Measurements from ENCODE around the gene ADGRV1. TPM values are rescaled to one million over a fixed set of nuclear protein-coding genes. Genes with fewer than 3 reads are reported as not detected.

ADGRV1 gene
- total and polyA plus RNA-seq, 4 donors = 0.36 to 0.64 (median 0.50) TPM

- intact Hi-C loops (cut with DNase I) = loop anchor here in 1 of 2 donors (5.0 kb wide), 2 partner anchors 43 to 127 kb away; no protein-coding TSS in a partner anchor
- H3K27ac ChIP-seq (ENCODE audit: low read depth in 1 of 2, low read length in 2 of 2) = peak overlapping the region in 1 of 2 donors; percentile 95
- WGBS, 2 donors = 55 to 69% methylated on average over 3 of the region's 3 CpGs
These were observed 596.7 kb downstream of the ADGRV1 start for GRCh38 chr5:91155274-91155673.

GRCh38 chr5:91156242-91156641 lies 597.6 kb downstream of the ADGRV1 start:
- WGBS, 2 donors = 62 to 66% methylated on average over 1 of the region's 1 CpG
- Histone ChIP-seq H3K4me3 (ENCODE audit: low read length in 2 of 2) (no peak overlapping the region), H3K27me3 (ENCODE audit: control insufficient read depth in 1 of 2, insufficient read depth in 2 of 2, low read length in 1 of 2) (no peaks in the 10 kb centered on the region), H3K27ac (ENCODE audit: low read depth in 1 of 2, low read length in 2 of 2) (no peak overlapping the region), H3K9me3 (ENCODE audit: control insufficient read depth, low read length) (no peaks in the 10 kb centered on the region), H3K4me1 (ENCODE audit: control insufficient read depth in 1 of 2, insufficient read depth in 2 of 2, low read length in 2 of 2) (no peaks in the 10 kb centered on the region), H3K36me3 (ENCODE audit: control insufficient read depth in 1 of 2, insufficient read depth in 2 of 2, low read length in 1 of 2) (no peaks in the 10 kb centered on the region)
- intact Hi-C loops (cut with DNase I) = loop anchor here in 1 of 2 donors (5.0 kb wide), 2 partner anchors 44 to 126 kb away; no protein-coding TSS in a partner anchor
- DNase-seq = no peak
- no peak for ATAC-seq (ENCODE audit: low FRiP score)

More at GRCh38 chr5:91155274-91155673, 596.7 kb downstream of the ADGRV1 start:
- H3K4me3 ChIP-seq (ENCODE audit: low read length in 2 of 2) = no peak overlapping the region
- no peaks in the 10 kb centered on the region for H3K4me1 ChIP-seq (ENCODE audit: control insufficient read depth in 1 of 2, insufficient read depth in 2 of 2, low read length in 2 of 2)
- no peaks in the 10 kb centered on the region for H3K36me3 ChIP-seq (ENCODE audit: control insufficient read depth in 1 of 2, insufficient read depth in 2 of 2, low read length in 1 of 2)
- H3K27me3 ChIP-seq (ENCODE audit: control insufficient read depth in 1 of 2, insufficient read depth in 2 of 2, low read length in 1 of 2) = no peaks in the 10 kb centered on the region
- DNase-seq = no peak
- no peak for ATAC-seq (ENCODE audit: low FRiP score)
- H3K9me3 ChIP-seq (ENCODE audit: control insufficient read depth, low read length) = no peaks in the 10 kb centered on the region

GRCh38 chr5:91158011-91158410 lies 599.4 kb downstream of the ADGRV1 start:
- H3K36me3 ChIP-seq (ENCODE audit: control insufficient read depth in 1 of 2, insufficient read depth in 2 of 2, low read length in 1 of 2) = no peaks in the 10 kb centered on the region
- intact Hi-C loops (cut with DNase I) = loop anchor here in 1 of 2 donors (5.0 kb wide), 2 partner anchors 46 to 124 kb away; no protein-coding TSS in a partner anchor
- no peaks in the 10 kb centered on the region for H3K9me3 ChIP-seq (ENCODE audit: control insufficient read depth, low read length)
- no peak overlapping the region for H3K27ac ChIP-seq (ENCODE audit: low read depth in 1 of 2, low read length in 2 of 2)
- H3K4me3 ChIP-seq (ENCODE audit: low read length in 2 of 2) = no peak overlapping the region
- H3K4me1 ChIP-seq (ENCODE audit: control insufficient read depth in 1 of 2, insufficient read depth in 2 of 2, low read length in 2 of 2) = peaks cover 0 to 4% of the 10 kb centered on the region in 2 donors
- WGBS, 2 donors = 97 to 100% methylated on average over 1 of the region's 1 CpG
- ATAC-seq (ENCODE audit: low FRiP score) (no peak), DNase-seq (no peak)
- H3K27me3 ChIP-seq (ENCODE audit: control insufficient read depth in 1 of 2, insufficient read depth in 2 of 2, low read length in 1 of 2) = no peaks in the 10 kb centered on the region

GRCh38 chr5:91159647-91160046 lies 601.0 kb downstream of the ADGRV1 start:
- H3K9me3 ChIP-seq (ENCODE audit: control insufficient read depth, low read length) = no peaks in the 10 kb centered on the region
- WGBS, 2 donors = 93 to 95% methylated on average over 1 of the region's 1 CpG
- H3K4me3 ChIP-seq (ENCODE audit: low read length in 2 of 2) = no peak overlapping the region
- ATAC-seq (ENCODE audit: low FRiP score) (no peak), DNase-seq (no peak)
- intact Hi-C loops (cut with DNase I) = loop anchor here in 1 of 2 donors (5.0 kb wide), 2 partner anchors 47 to 123 kb away; no protein-coding TSS in a partner anchor
- H3K27me3 ChIP-seq (ENCODE audit: control insufficient read depth in 1 of 2, insufficient read depth in 2 of 2, low read length in 1 of 2) = no peaks in the 10 kb centered on the region
- H3K27ac ChIP-seq (ENCODE audit: low read depth in 1 of 2, low read length in 2 of 2) = no peak overlapping the region
- peaks cover 3 to 8% of the 10 kb centered on the region in 2 donors for H3K4me1 ChIP-seq (ENCODE audit: control insufficient read depth in 1 of 2, insufficient read depth in 2 of 2, low read length in 2 of 2)
- H3K36me3 ChIP-seq (ENCODE audit: control insufficient read depth in 1 of 2, insufficient read depth in 2 of 2, low read length in 1 of 2) = no peaks in the 10 kb centered on the region

- peaks cover 3 to 8% of the 10 kb centered on the region in 2 donors for H3K4me1 ChIP-seq (ENCODE audit: control insufficient read depth in 1 of 2, insufficient read depth in 2 of 2, low read length in 2 of 2)
- H3K36me3 ChIP-seq (ENCODE audit: control insufficient read depth in 1 of 2, insufficient read depth in 2 of 2, low read length in 1 of 2) = no peaks in the 10 kb centered on the region
- no peak overlapping the region for H3K27ac ChIP-seq (ENCODE audit: low read depth in 1 of 2, low read length in 2 of 2)
- no peaks in the 10 kb centered on the region for H3K27me3 ChIP-seq (ENCODE audit: control insufficient read depth in 1 of 2, insufficient read depth in 2 of 2, low read length in 1 of 2)
- no peak overlapping the region for H3K4me3 ChIP-seq (ENCODE audit: low read length in 2 of 2)
- no peak for DNase-seq
- WGBS, 2 donors = 96 to 97% methylated on average over 5 of the region's 5 CpGs
- ATAC-seq (ENCODE audit: low FRiP score) = no peak
- H3K9me3 ChIP-seq (ENCODE audit: control insufficient read depth, low read length) = no peaks in the 10 kb centered on the region
- intact Hi-C loops (cut with DNase I) = no loop called here
These were observed 602.2 kb downstream of the ADGRV1 start for GRCh38 chr5:91160714-91161285.

- Histone ChIP-seq H3K36me3 (ENCODE audit: control insufficient read depth in 1 of 2, insufficient read depth in 2 of 2, low read length in 1 of 2) (no peaks in the 10 kb centered on the region), H3K4me3 (ENCODE audit: low read length in 2 of 2) (no peak overlapping the region), H3K27ac (ENCODE audit: low read depth in 1 of 2, low read length in 2 of 2) (peak overlapping the region in 1 of 2 donors; percentile 8), H3K9me3 (ENCODE audit: control insufficient read depth, low read length) (no peaks in the 10 kb centered on the region), H3K4me1 (ENCODE audit: control insufficient read depth in 1 of 2, insufficient read depth in 2 of 2, low read length in 2 of 2) (peaks cover 5 to 8% of the 10 kb centered on the region in 2 donors), H3K27me3 (ENCODE audit: control insufficient read depth in 1 of 2, insufficient read depth in 2 of 2, low read length in 1 of 2) (no peaks in the 10 kb centered on the region)
- 55 to 63% methylated on average over 6 of the region's 6 CpGs for WGBS, 2 donors
- ATAC-seq (ENCODE audit: low FRiP score) (peak; percentile 86), DNase-seq (peak in 1 of 2 donors; percentile 83)
- intact Hi-C loops (cut with DNase I) = no loop called here
These were observed 604.2 kb downstream of the ADGRV1 start for GRCh38 chr5:91162534-91163381.

GRCh38 chr5:91164424-91164823 lies 605.8 kb downstream of the ADGRV1 start:
- H3K27ac ChIP-seq (ENCODE audit: low read depth in 1 of 2, low read length in 2 of 2) = no peak overlapping the region
- no peak for ATAC-seq (ENCODE audit: low FRiP score)

GRCh38 chr5:91166059-91166807 lies 607.6 kb downstream of the ADGRV1 start:
- ATAC-seq (ENCODE audit: low FRiP score) (no peak), DNase-seq (no peak)
- no peaks in the 10 kb centered on the region for H3K9me3 ChIP-seq (ENCODE audit: control insufficient read depth, low read length)
- no peaks in the 10 kb centered on the region for H3K36me3 ChIP-seq (ENCODE audit: control insufficient read depth in 1 of 2, insufficient read depth in 2 of 2, low read length in 1 of 2)
- peaks cover 5 to 8% of the 10 kb centered on the region in 2 donors for H3K4me1 ChIP-seq (ENCODE audit: control insufficient read depth in 1 of 2, insufficient read depth in 2 of 2, low read length in 2 of 2)
- 51 to 60% methylated on average over 3 of the region's 3 CpGs for WGBS, 2 donors
- H3K27me3 ChIP-seq (ENCODE audit: control insufficient read depth in 1 of 2, insufficient read depth in 2 of 2, low read length in 1 of 2) = no peaks in the 10 kb centered on the region
- intact Hi-C loops (cut with DNase I) = no loop called here
- peak overlapping the region in 1 of 2 donors; percentile 44 for H3K27ac ChIP-seq (ENCODE audit: low read depth in 1 of 2, low read length in 2 of 2)
- H3K4me3 ChIP-seq (ENCODE audit: low read length in 2 of 2) = no peak overlapping the region

More at GRCh38 chr5:91164424-91164823, 605.8 kb downstream of the ADGRV1 start:
- Histone ChIP-seq H3K4me3 (ENCODE audit: low read length in 2 of 2) (no peak overlapping the region), H3K27me3 (ENCODE audit: control insufficient read depth in 1 of 2, insufficient read depth in 2 of 2, low read length in 1 of 2) (no peaks in the 10 kb centered on the region), H3K9me3 (ENCODE audit: control insufficient read depth, low read length) (no peaks in the 10 kb centered on the region), H3K4me1 (ENCODE audit: control insufficient read depth in 1 of 2, insufficient read depth in 2 of 2, low read length in 2 of 2) (peaks cover 5 to 8% of the 10 kb centered on the region in 2 donors), H3K36me3 (ENCODE audit: control insufficient read depth in 1 of 2, insufficient read depth in 2 of 2, low read length in 1 of 2) (no peaks in the 10 kb centered on the region)
- 4 to 8% methylated on average over 3 of the region's 3 CpGs for WGBS, 2 donors
- intact Hi-C loops (cut with DNase I) = no loop called here
- no peak for DNase-seq

Measured in aorta (tissue), 5 donors.